K562 (cell line): ENCODE results near the gene KCTD6.

Experiments
- KLF6 ChIP-seq: fragments of 250-450 bp; sonication (Bioruptor Pico); IDR thresholded peaks from 2 replicates; pipeline ENCODE4 v1.4.0; 2020; ENCODE audit warnings: mild to moderate bottlenecking, moderate library complexity, borderline replicate concordance
- ZNF644 ChIP-seq: fragments of 200-800 bp; sonication (Bioruptor generic); IDR thresholded peaks from 2 replicates; pipeline ENCODE4 v1.6.1; 2016; ENCODE audit warnings: low read depth, missing genetic modification characterization, missing compliant biosample characterization
- TF ChIP-seq, protein P1 (sequence below): fragments of 150-350 bp; IDR thresholded peaks from 2 replicates; pipeline ENCODE4 v1.6.1; 2014; ENCODE audit warnings: low read depth, mild to moderate bottlenecking, low read length, borderline replicate concordance

DNA sequence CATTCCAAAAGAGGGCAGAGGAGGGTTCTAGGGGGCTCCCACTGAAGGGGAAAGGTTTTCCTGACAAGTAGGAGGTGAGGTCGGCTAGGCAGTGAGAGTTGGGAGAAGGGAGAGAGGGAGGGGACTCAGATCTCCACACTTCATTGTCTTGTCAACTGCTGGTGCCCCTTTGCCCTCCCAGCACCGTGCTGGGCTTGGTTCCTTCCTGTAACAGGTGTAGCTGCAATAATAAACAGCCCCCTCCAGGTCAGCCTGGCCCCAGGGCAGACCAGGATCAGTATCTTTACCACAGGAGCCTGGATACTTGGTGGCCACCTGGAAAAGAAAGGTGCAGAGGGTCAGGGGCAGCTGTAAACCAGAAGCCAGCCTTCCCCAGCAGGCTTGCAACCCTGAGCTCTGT is 2.9 kb upstream of the KCTD6 start:
- no peak for TF ChIP-seq KLF6 (CRISPR knock-in tag)
- TF ChIP-seq, protein P1, sequence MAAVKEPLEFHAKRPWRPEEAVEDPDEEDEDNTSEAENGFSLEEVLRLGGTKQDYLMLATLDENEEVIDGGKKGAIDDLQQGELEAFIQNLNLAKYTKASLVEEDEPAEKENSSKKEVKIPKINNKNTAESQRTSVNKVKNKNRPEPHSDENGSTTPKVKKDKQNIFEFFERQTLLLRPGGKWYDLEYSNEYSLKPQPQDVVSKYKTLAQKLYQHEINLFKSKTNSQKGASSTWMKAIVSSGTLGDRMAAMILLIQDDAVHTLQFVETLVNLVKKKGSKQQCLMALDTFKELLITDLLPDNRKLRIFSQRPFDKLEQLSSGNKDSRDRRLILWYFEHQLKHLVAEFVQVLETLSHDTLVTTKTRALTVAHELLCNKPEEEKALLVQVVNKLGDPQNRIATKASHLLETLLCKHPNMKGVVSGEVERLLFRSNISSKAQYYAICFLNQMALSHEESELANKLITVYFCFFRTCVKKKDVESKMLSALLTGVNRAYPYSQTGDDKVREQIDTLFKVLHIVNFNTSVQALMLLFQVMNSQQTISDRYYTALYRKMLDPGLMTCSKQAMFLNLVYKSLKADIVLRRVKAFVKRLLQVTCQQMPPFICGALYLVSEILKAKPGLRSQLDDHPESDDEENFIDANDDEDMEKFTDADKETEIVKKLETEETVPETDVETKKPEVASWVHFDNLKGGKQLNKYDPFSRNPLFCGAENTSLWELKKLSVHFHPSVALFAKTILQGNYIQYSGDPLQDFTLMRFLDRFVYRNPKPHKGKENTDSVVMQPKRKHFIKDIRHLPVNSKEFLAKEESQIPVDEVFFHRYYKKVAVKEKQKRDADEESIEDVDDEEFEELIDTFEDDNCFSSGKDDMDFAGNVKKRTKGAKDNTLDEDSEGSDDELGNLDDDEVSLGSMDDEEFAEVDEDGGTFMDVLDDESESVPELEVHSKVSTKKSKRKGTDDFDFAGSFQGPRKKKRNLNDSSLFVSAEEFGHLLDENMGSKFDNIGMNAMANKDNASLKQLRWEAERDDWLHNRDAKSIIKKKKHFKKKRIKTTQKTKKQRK: no peak
- no peak for TF ChIP-seq ZNF644 (tag)
